Liver (tissue), 9 donors: ENCODE data around the gene ALAS1. TPM values are rescaled to one million over a fixed set of nuclear protein-coding genes. Genes with fewer than 3 reads are reported as not detected.

ENCODE experiments used
- DNase-seq: peaks from one replicate; pipeline ENCODE4 v3.0.0-alpha.2; 2017; ENCODE audit warnings: low spot score
- H3K27ac ChIP-seq, 2 donors: one replicate each; pipeline ENCODE4 v1.7.0; 2013; ENCODE audit warnings: inconsistent platforms in 2 of 2, low read length in 2 of 2, control low read depth in 1 of 2, low read depth in 1 of 2, mild to moderate bottlenecking in 1 of 2
- H3K27me3 ChIP-seq, 4 donors: one replicate each; pipeline versions ENCODE4 v1.6.1 to v1.7.0; 2013; ENCODE audit warnings: low read length in 3 of 4, inconsistent platforms in 1 of 4, mild to moderate bottlenecking in 1 of 4, moderate library complexity in 1 of 4; ENCODE audit not compliant: control insufficient read depth in 4 of 4, insufficient read depth in 4 of 4
- H3K36me3 ChIP-seq, 4 donors: one replicate each; pipeline versions ENCODE4 v1.6.1 to v1.7.0; 2013; ENCODE audit warnings: low read length in 3 of 4, mild to moderate bottlenecking in 3 of 4, low read depth in 1 of 4, moderate library complexity in 1 of 4; ENCODE audit not compliant: control insufficient read depth in 4 of 4, insufficient read depth in 3 of 4
- H3K4me1 ChIP-seq, 4 donors: one replicate each; pipeline versions ENCODE4 v1.6.1 to v1.7.0; 2013; ENCODE audit warnings: low read length in 3 of 4, mild to moderate bottlenecking in 3 of 4, moderate library complexity in 1 of 4; ENCODE audit not compliant: control insufficient read depth in 4 of 4, insufficient read depth in 4 of 4
- H3K4me3 ChIP-seq, 3 donors: one replicate each; pipeline versions ENCODE4 v1.6.1 to v1.7.0; 2013; ENCODE audit warnings: low read length in 3 of 3, control low read depth in 1 of 3, low read depth in 1 of 3, mild to moderate bottlenecking in 1 of 3
- H3K9ac ChIP-seq, 2 donors: one replicate each; pipeline ENCODE4 v1.7.0; 2013; ENCODE audit warnings: low read length in 2 of 2, mild to moderate bottlenecking in 2 of 2, moderate library complexity in 2 of 2, control low read depth in 1 of 2, low read depth in 1 of 2
- H3K9me3 ChIP-seq, 4 donors: one replicate each; pipeline versions ENCODE4 v1.6.1 to v1.7.0; 2013; ENCODE audit warnings: low read length in 3 of 4; ENCODE audit not compliant: control insufficient read depth in 4 of 4
- EGR1 ChIP-seq, 2 donors: IDR thresholded peaks; 2 replicates each; pipeline ENCODE4 v1.6.1; 2016 to 2018; ENCODE audit warnings: antibody characterized with exemption in 2 of 2, low read depth in 2 of 2
- FOXA1 ChIP-seq: IDR thresholded peaks from 2 replicates; pipeline ENCODE4 v1.6.1; 2016; ENCODE audit warnings: antibody characterized with exemption
- FOXA2 ChIP-seq: IDR thresholded peaks from 2 replicates; pipeline ENCODE4 v1.6.1; 2016; ENCODE audit warnings: antibody characterized with exemption
- GABPA ChIP-seq, 2 donors: IDR thresholded peaks in 1 of 2; conservative IDR thresholded peaks in 1 of 2; 2 replicates each; pipeline ENCODE4 v1.6.1; 2016; ENCODE audit warnings: antibody characterized with exemption in 2 of 2, mild to moderate bottlenecking in 1 of 2, moderate library complexity in 1 of 2
- HNF4G ChIP-seq: IDR thresholded peaks from 2 replicates; pipeline ENCODE4 v1.6.1; 2016; ENCODE audit warnings: antibody characterized with exemption
- MAX ChIP-seq: IDR thresholded peaks from 2 replicates; pipeline ENCODE4 v1.6.1; 2016; ENCODE audit warnings: antibody characterized with exemption
- NR2F2 ChIP-seq: IDR thresholded peaks from 2 replicates; pipeline ENCODE4 v1.6.1; 2016; ENCODE audit warnings: antibody characterized with exemption
- RAD21 ChIP-seq, 2 donors: IDR thresholded peaks; 2 replicates each; pipeline ENCODE4 v1.6.1; 2016; ENCODE audit warnings: antibody characterized with exemption in 2 of 2, mild to moderate bottlenecking in 2 of 2
- SP1 ChIP-seq: IDR thresholded peaks from 2 replicates; pipeline ENCODE4 v1.6.1; 2018; ENCODE audit warnings: antibody characterized with exemption, mild to moderate bottlenecking
- YY1 ChIP-seq: IDR thresholded peaks from 2 replicates; pipeline ENCODE4 v1.6.1; 2016; ENCODE audit warnings: antibody characterized with exemption, mild to moderate bottlenecking
- WGBS: extraction: QIAGEN DNeasy Blood & Tissue Kit; methylation state at CpG from one replicate; pipeline ENCODE4 v1.1.7; 2013; 5-methylcytosine and 5-hydroxymethylcytosine counted together
- polyA plus RNA-seq, 2 donors: library from polyadenylated mRNA; stranded (reverse) in 1 of 2; unstranded in 1 of 2; fragments of 200-250 nt in 1 of 2; fragments of >200 nt in 1 of 2; fragmentation: Nextera tagmentation in 1 of 2; extraction: Ambion mirVana in 1 of 2; gene quantifications; one replicate each; pipeline versions ENCODE4 v1.2.1 to v1.2.3, GENCODE V29; 2013 to 2015
- total RNA-seq, 2 donors: library from RNA; depleted of rRNA; stranded (reverse); fragments of >200 nt; gene quantifications; one replicate each; pipeline ENCODE4 v1.2.3, GENCODE V29; 2014
- TF ChIP-seq, protein P1 (sequence below): IDR thresholded peaks from 2 replicates; pipeline ENCODE4 v1.6.1; 2016; ENCODE audit warnings: antibody characterized with exemption
- TF ChIP-seq, protein P2 (sequence below): IDR thresholded peaks from 2 replicates; pipeline ENCODE4 v1.6.1; 2016; ENCODE audit warnings: antibody characterized with exemption, mild to moderate bottlenecking
- TF ChIP-seq, protein P3 (sequence below): fragments of 150-350 bp; IDR thresholded peaks from 2 replicates; pipeline ENCODE4 v1.5.1; 2017; ENCODE audit warnings: improper control_type of control experiment, low read depth, low read length; ENCODE audit not compliant: missing input control
- TF ChIP-seq, protein P4 (sequence below): IDR thresholded peaks from 2 replicates; pipeline ENCODE4 v1.6.1; 2016; ENCODE audit warnings: antibody characterized with exemption
- donor health status: healthy.
- donor health status: healthy.
- donor health status: healthy.
- donor health status: healthy.
- donor health status: healthy.

ALAS1 gene
- total and polyA plus RNA-seq, 4 donors, result 32.3 to 421 (median 137) TPM

- 97% methylated on average over 8 of the region's 8 CpGs for WGBS
- TF ChIP-seq NR2F2 (no peak), HNF4G (no peak), GABPA (IDR thresholded peaks at IDR 0.05 in 1 of 2, conservative IDR thresholded peaks at IDR 0.05 in 1 of 2) (no peak)
- TF ChIP-seq, protein P1, sequence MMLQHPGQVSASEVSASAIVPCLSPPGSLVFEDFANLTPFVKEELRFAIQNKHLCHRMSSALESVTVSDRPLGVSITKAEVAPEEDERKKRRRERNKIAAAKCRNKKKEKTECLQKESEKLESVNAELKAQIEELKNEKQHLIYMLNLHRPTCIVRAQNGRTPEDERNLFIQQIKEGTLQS, result no peak
- no peaks in the 10 kb centered on the region for H3K27me3 ChIP-seq
- DNase-seq, result peak; percentile 22
- no peaks in the 10 kb centered on the region for H3K9me3 ChIP-seq
- H3K27ac ChIP-seq, result no peak overlapping the region
- peaks cover 0 to 5% (median under 1%) of the 10 kb centered on the region in 4 donors for H3K36me3 ChIP-seq
- no peak overlapping the region for H3K9ac ChIP-seq
- H3K4me1 ChIP-seq, result peaks cover 7 to 9% (median 7%) of the 10 kb centered on the region in 4 donors
- H3K4me3 ChIP-seq, result no peak overlapping the region
Measured at GRCh38 chr3:52149021-52149420, 48.9 kb upstream of the ALAS1 start.

- TF ChIP-seq FOXA2, result no peak
- TF ChIP-seq, protein P2, sequence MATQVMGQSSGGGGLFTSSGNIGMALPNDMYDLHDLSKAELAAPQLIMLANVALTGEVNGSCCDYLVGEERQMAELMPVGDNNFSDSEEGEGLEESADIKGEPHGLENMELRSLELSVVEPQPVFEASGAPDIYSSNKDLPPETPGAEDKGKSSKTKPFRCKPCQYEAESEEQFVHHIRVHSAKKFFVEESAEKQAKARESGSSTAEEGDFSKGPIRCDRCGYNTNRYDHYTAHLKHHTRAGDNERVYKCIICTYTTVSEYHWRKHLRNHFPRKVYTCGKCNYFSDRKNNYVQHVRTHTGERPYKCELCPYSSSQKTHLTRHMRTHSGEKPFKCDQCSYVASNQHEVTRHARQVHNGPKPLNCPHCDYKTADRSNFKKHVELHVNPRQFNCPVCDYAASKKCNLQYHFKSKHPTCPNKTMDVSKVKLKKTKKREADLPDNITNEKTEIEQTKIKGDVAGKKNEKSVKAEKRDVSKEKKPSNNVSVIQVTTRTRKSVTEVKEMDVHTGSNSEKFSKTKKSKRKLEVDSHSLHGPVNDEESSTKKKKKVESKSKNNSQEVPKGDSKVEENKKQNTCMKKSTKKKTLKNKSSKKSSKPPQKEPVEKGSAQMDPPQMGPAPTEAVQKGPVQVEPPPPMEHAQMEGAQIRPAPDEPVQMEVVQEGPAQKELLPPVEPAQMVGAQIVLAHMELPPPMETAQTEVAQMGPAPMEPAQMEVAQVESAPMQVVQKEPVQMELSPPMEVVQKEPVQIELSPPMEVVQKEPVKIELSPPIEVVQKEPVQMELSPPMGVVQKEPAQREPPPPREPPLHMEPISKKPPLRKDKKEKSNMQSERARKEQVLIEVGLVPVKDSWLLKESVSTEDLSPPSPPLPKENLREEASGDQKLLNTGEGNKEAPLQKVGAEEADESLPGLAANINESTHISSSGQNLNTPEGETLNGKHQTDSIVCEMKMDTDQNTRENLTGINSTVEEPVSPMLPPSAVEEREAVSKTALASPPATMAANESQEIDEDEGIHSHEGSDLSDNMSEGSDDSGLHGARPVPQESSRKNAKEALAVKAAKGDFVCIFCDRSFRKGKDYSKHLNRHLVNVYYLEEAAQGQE, result no peak
- TF ChIP-seq EGR1 (IDR thresholded peaks at IDR 0.05; ENCODE audit: low read depth in 2 of 2), result no peak
- TF ChIP-seq YY1, result no peak
- no peak for TF ChIP-seq NR2F2
- TF ChIP-seq HNF4G, result no peak
- no peak for TF ChIP-seq RAD21 (IDR thresholded peaks at IDR 0.05)
- TF ChIP-seq FOXA1, result no peak
- no peak for TF ChIP-seq SP1
- TF ChIP-seq, protein P3, sequence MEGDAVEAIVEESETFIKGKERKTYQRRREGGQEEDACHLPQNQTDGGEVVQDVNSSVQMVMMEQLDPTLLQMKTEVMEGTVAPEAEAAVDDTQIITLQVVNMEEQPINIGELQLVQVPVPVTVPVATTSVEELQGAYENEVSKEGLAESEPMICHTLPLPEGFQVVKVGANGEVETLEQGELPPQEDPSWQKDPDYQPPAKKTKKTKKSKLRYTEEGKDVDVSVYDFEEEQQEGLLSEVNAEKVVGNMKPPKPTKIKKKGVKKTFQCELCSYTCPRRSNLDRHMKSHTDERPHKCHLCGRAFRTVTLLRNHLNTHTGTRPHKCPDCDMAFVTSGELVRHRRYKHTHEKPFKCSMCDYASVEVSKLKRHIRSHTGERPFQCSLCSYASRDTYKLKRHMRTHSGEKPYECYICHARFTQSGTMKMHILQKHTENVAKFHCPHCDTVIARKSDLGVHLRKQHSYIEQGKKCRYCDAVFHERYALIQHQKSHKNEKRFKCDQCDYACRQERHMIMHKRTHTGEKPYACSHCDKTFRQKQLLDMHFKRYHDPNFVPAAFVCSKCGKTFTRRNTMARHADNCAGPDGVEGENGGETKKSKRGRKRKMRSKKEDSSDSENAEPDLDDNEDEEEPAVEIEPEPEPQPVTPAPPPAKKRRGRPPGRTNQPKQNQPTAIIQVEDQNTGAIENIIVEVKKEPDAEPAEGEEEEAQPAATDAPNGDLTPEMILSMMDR, result no peak
- Histone ChIP-seq H3K9ac (no peak overlapping the region), H3K4me3 (no peak overlapping the region), H3K27ac (no peak overlapping the region), H3K9me3 (no peaks in the 10 kb centered on the region), H3K27me3 (no peaks in the 10 kb centered on the region), H3K4me1 (peaks cover 7 to 11% (median 9%) of the 10 kb centered on the region in 4 donors), H3K36me3 (peaks cover 0 to 5% (median under 1%) of the 10 kb centered on the region in 4 donors)
- peak; percentile 24 for DNase-seq
- 97% methylated on average over 11 of the region's 11 CpGs for WGBS
Measured at GRCh38 chr3:52149726-52150125, 48.2 kb upstream of the ALAS1 start.

DNA sequence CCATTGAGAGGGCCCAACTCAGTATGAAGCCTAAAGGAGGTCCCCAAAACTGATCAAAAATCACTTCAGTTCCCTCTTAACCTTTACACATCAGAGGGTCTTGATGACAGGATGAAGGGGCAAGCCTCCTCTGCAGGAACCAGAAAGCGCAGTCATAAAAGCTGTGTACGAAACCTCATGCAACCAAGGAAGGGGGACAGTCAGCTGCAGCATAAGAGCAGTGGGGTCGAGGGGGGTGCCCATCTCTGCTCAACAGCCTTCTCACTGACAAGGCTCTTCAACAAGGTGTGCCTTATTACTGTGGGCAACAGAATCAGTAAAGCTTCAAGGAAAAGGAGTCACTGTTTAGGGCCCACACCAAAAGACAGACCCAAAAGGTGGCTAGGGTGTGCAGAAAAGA is 47.6 kb upstream of the ALAS1 start:
- H3K9ac ChIP-seq, result no peak overlapping the region
- peaks cover 7 to 11% (median 9%) of the 10 kb centered on the region in 4 donors for H3K4me1 ChIP-seq
- H3K27me3 ChIP-seq, result no peaks in the 10 kb centered on the region
- H3K27ac ChIP-seq, result no peak overlapping the region
- H3K4me3 ChIP-seq, result no peak overlapping the region
- DNase-seq, result peak; percentile 14
- 98% methylated on average over 3 of the region's 3 CpGs for WGBS
- H3K9me3 ChIP-seq, result no peaks in the 10 kb centered on the region
- TF ChIP-seq MAX, result no peak
- TF ChIP-seq, protein P2, result no peak
- TF ChIP-seq, protein P4, sequence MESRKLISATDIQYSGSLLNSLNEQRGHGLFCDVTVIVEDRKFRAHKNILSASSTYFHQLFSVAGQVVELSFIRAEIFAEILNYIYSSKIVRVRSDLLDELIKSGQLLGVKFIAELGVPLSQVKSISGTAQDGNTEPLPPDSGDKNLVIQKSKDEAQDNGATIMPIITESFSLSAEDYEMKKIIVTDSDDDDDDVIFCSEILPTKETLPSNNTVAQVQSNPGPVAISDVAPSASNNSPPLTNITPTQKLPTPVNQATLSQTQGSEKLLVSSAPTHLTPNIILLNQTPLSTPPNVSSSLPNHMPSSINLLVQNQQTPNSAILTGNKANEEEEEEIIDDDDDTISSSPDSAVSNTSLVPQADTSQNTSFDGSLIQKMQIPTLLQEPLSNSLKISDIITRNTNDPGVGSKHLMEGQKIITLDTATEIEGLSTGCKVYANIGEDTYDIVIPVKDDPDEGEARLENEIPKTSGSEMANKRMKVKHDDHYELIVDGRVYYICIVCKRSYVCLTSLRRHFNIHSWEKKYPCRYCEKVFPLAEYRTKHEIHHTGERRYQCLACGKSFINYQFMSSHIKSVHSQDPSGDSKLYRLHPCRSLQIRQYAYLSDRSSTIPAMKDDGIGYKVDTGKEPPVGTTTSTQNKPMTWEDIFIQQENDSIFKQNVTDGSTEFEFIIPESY, result no peak
- H3K36me3 ChIP-seq, result peaks cover 0 to 5% (median under 1%) of the 10 kb centered on the region in 4 donors
